Measurements from ENCODE around the gene USE1. TPM values are rescaled to one million over a fixed set of nuclear protein-coding genes. Genes with fewer than 3 reads are reported as not detected.
A peak's percentile ranks its signal among the peaks of the same experiment; 100 is the strongest.

The USE1 gene
- total and polyA plus RNA-seq, 8 donors: 23.1 to 40.9 (median 31.6) TPM

GRCh38 chr19:17205237-17206140, 9.7 kb upstream of the USE1 start:
- intact Hi-C loops (cut with DNase I): loop anchor here in 1 of 2 donors (10.0 kb wide), 1 partner anchor 79 kb away; the partner anchor contains the start of gene ANKLE1
- no peaks in the 10 kb centered on the region for H3K9me3 ChIP-seq
- H3K27ac ChIP-seq: no peak overlapping the region
- peaks cover 0 to 99% of the 10 kb centered on the region in 2 donors for H3K36me3 ChIP-seq
- TF ChIP-seq CTCF (IDR thresholded peaks at IDR 0.05): peak; percentile 43 to 70
- no peaks in the 10 kb centered on the region for H3K4me1 ChIP-seq
- peak in 3 of 4 donors; percentile 13 to 88 (median 60) for DNase-seq
- peak; percentile 85 for ATAC-seq
- H3K4me3 ChIP-seq: no peak overlapping the region
- H3K27me3 ChIP-seq: no peaks in the 10 kb centered on the region

GRCh38 chr19:17206736-17207581, 8.2 kb upstream of the USE1 start:
- H3K9me3 ChIP-seq: no peaks in the 10 kb centered on the region
- peaks cover 0 to 99% of the 10 kb centered on the region in 2 donors for H3K36me3 ChIP-seq
- H3K4me1 ChIP-seq: no peaks in the 10 kb centered on the region
- intact Hi-C loops (cut with DNase I): loop anchor here in 1 of 2 donors (10.0 kb wide), 1 partner anchor 78 kb away; the partner anchor contains the start of gene ANKLE1
- no peak for TF ChIP-seq CTCF (IDR thresholded peaks at IDR 0.05)
- ATAC-seq: no peak
- H3K4me3 ChIP-seq: no peak overlapping the region
- no peaks in the 10 kb centered on the region for H3K27me3 ChIP-seq
- no peak overlapping the region for H3K27ac ChIP-seq
- DNase-seq: no peak

- peaks cover under 1 to 1% of the 10 kb centered on the region in 2 donors for H3K4me1 ChIP-seq
- no peak for ATAC-seq
- peaks cover 0 to 90% of the 10 kb centered on the region in 2 donors for H3K36me3 ChIP-seq
- no peak overlapping the region for H3K27ac ChIP-seq
- no peaks in the 10 kb centered on the region for H3K27me3 ChIP-seq
- DNase-seq: peak in 1 of 4 donors; percentile 71
- no peak for TF ChIP-seq CTCF (IDR thresholded peaks at IDR 0.05)
- no peaks in the 10 kb centered on the region for H3K9me3 ChIP-seq
- intact Hi-C loops (cut with DNase I): loop anchor here in 1 of 2 donors (10.0 kb wide), 1 partner anchor 75 kb away; the partner anchor contains the start of gene ANKLE1
- H3K4me3 ChIP-seq: no peak overlapping the region
Measured at GRCh38 chr19:17209126-17210036, 5.8 kb upstream of the USE1 start.

- intact Hi-C loops (cut with DNase I): no loop called here
- no peak for TF ChIP-seq CTCF (IDR thresholded peaks at IDR 0.05)
- no peak for ATAC-seq
- no peak overlapping the region for H3K4me3 ChIP-seq
- no peak overlapping the region for H3K27ac ChIP-seq
- peaks cover 6 to 8% of the 10 kb centered on the region in 2 donors for H3K4me1 ChIP-seq
- H3K9me3 ChIP-seq: no peaks in the 10 kb centered on the region
- H3K27me3 ChIP-seq: no peaks in the 10 kb centered on the region
- H3K36me3 ChIP-seq: peaks cover 0 to 81% of the 10 kb centered on the region in 2 donors
- no peak for DNase-seq
Measured at GRCh38 chr19:17210296-17210695, 4.9 kb upstream of the USE1 start.

Data from left lung (tissue), 10 donors.